Activated CD8-positive, alpha-beta T cell treated with anti-CD3 and anti-CD28 coated beads, Interleukin-2, amount 10 ng/mL, durations not matched to agents 7 days and 5 days (primary cell): Measurements from ENCODE around the gene DOCK4. TPM values are rescaled to one million over a fixed set of nuclear protein-coding genes. Genes with fewer than 3 reads are reported as not detected.
A peak's percentile ranks its signal among the peaks of the same experiment; 100 is the strongest.

Experiments used
- ATAC-seq: fragments of 150-1000 bp; cut with Tn5 transposase; one replicate; pipeline ENCODE4 v1.10.0; 2021; ENCODE audit warnings: moderate library complexity
- CTCF ChIA-PET: fragments of 350-600 bp; sonication (Branson Sonifier 250); formaldehyde crosslinking; loops from one replicate; lab custom pipeline; 2021; ENCODE audit warnings: antibody characterized with exemption; lab: Charles Lee
- POLR2A ChIA-PET: fragments of 350-600 bp; sonication (Branson Sonifier 250); formaldehyde crosslinking; loops from one replicate; lab custom pipeline; 2021; ENCODE audit warnings: antibody characterized with exemption; lab: Charles Lee
- DNase-seq: peaks from one replicate; pipeline ENCODE4 v3.0.0-alpha.2; 2020
- H3K27ac Mint-ChIP-seq: one replicate; pipeline ENCODE4 v1.8.0; 2021; ENCODE audit warnings: mild to moderate bottlenecking, mixed read lengths
- H3K27me3 Mint-ChIP-seq: one replicate; pipeline ENCODE4 v1.8.0; 2021; ENCODE audit warnings: low read depth, mixed read lengths
- H3K36me3 Mint-ChIP-seq: one replicate; pipeline ENCODE4 v1.8.0; 2021; ENCODE audit warnings: low read depth, mixed read lengths
- H3K4me1 Mint-ChIP-seq: one replicate; pipeline ENCODE4 v1.8.0; 2021; ENCODE audit warnings: low read depth, mixed read lengths
- H3K4me3 Mint-ChIP-seq: one replicate; pipeline ENCODE4 v1.8.0; 2021; ENCODE audit warnings: mild to moderate bottlenecking, mixed read lengths
- H3K9me3 Mint-ChIP-seq: one replicate; pipeline ENCODE4 v1.8.0; 2022; ENCODE audit warnings: mixed read lengths; ENCODE audit not compliant: insufficient read depth
- total RNA-seq, 2 experiments: library from RNA; stranded (reverse); gene quantifications; one replicate each; pipeline ENCODE4 v1.2.3, GENCODE V29; 2021

Gene DOCK4
- total RNA-seq, 2 experiments from 2014 or later = 0.10 to 0.18 TPM

DNA sequence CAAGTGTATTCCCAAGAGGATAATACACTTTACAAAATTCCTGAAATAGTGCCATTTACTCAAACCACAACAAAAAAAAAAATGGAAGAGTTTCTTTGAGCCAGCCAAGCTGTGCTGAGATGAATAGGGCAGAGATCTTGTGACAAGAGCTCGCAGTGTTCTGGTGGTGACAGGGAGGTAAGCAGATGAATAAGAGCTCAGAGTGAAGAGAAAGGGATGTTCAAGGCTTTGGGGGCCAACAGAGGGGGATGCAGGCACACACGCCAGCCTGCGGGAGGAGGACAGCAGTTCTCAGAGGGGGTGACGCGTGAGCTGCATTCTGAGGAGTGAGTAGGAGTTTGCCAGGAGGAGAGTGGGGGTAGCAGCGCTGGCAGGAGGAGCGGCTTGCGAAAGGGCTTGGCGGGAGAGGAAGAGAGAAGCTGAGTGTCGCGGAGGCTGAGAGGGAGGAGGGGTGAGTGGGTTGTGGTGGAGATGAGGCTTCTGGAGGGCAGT lies 449.5 kb downstream of the DOCK4 start:
- ATAC-seq = no peak
- Mint-ChIP-seq H3K9me3 (no peaks in the 10 kb centered on the region), H3K4me3 (no peak overlapping the region), H3K4me1 (no peaks in the 10 kb centered on the region), H3K27me3 (peaks cover 2% of the 10 kb centered on the region), H3K27ac (no peak overlapping the region), H3K36me3 (no peaks in the 10 kb centered on the region)
- CTCF ChIA-PET = interaction anchor here (1.5 kb wide), 1 partner anchor 740 kb away, joined by 3 read pairs; no protein-coding TSS in a partner anchor
- POLR2A ChIA-PET = no interaction called here
- DNase-seq = no peak

DNA sequence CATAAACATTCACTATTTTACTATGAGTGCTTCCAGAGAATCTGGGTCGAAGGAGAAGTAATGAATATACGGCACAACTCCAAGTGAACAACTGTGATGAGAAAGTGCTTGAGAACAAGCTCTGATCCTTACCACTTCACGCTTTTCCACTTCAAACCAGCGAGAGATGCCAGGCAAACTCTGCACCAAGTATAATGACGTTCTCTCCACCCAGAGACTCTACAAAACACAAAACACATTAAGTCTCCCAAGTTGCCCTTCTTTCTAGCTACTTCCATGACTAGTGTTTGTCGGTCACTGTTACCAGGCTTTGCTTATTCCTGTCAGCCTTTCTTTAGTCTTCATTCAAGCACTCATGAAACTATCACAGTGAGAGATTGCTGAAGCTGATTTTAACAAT lies 450.8 kb downstream of the DOCK4 start:
- ChIA-PET CTCF (interaction anchor here (1.9 kb wide), 1 partner anchor 100 kb away, joined by 8 read pairs; no protein-coding TSS in a partner anchor), POLR2A (no interaction called here)
- DNase-seq (no peak), ATAC-seq (no peak)
- H3K27ac Mint-ChIP-seq = no peak overlapping the region
- H3K9me3 Mint-ChIP-seq = no peaks in the 10 kb centered on the region
- H3K27me3 Mint-ChIP-seq = peaks cover 2% of the 10 kb centered on the region
- H3K4me3 Mint-ChIP-seq = no peak overlapping the region
- H3K4me1 Mint-ChIP-seq = no peaks in the 10 kb centered on the region
- H3K36me3 Mint-ChIP-seq = no peaks in the 10 kb centered on the region

DNA sequence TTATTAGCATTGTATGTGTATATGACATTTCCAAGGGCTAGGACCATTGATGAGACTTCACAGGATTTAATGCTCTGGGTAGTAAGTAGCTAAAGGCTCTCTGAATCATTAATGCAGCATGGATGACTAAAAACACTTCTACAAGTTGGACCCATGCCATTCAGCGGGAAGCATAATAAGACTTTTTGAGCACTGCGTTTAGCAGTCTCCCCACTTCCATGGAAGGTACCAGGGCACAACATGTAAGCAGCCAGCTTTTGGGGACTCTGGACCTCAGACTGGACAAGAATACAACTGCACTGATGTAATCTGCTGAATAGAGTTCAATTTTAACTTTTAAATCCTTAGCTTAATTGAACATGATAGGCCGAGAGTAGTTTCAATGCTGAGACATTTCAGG lies 452.2 kb downstream of the DOCK4 start:
- Mint-ChIP-seq H3K4me3 (no peak overlapping the region), H3K27me3 (peaks cover 2% of the 10 kb centered on the region), H3K4me1 (no peaks in the 10 kb centered on the region), H3K36me3 (no peaks in the 10 kb centered on the region), H3K27ac (no peak overlapping the region), H3K9me3 (no peaks in the 10 kb centered on the region)
- DNase-seq = no peak
- ChIA-PET POLR2A (no interaction called here), CTCF (interaction anchor here (0.9 to 2.8 kb wide), 6 partner anchors 9 to 743 kb away, joined by 3 to 12 read pairs (median 8); no protein-coding TSS in a partner anchor)
- no peak for ATAC-seq

DNA sequence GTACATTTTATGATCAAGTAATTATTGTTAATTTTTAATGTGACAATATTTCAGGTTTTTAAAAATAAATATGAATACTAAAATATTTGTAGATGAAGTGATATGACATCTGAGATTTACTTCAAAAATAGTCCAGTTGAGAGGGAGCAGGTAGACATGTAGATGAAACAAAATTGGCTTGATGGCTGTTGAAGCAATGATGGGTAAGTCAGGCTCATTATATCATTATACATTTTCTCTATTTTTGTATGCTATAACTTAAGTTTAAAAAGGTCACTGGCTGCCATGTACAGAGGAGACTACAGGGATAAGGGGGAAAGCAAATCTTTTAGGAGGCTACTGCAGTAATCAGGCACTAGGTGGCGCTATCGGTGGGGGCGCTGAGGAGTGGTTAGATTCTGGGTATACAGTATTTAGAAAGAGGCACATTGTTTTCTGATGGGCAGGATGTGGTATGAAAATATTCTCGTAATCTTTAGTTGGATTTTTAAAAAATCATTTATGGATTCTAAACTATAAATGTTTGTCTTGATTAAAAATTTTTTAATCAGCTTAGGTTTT lies 454.1 kb downstream of the DOCK4 start:
- peak; percentile 74 for DNase-seq
- H3K4me1 Mint-ChIP-seq = no peaks in the 10 kb centered on the region
- no peak overlapping the region for H3K4me3 Mint-ChIP-seq
- H3K27ac Mint-ChIP-seq = no peak overlapping the region
- ChIA-PET CTCF (interaction anchor here (0.7 to 2.8 kb wide), 6 partner anchors 8 to 745 kb away, joined by 3 to 12 read pairs (median 6); no protein-coding TSS in a partner anchor), POLR2A (no interaction called here)
- H3K36me3 Mint-ChIP-seq = no peaks in the 10 kb centered on the region
- no peaks in the 10 kb centered on the region for H3K9me3 Mint-ChIP-seq
- ATAC-seq = peak; percentile 57
- H3K27me3 Mint-ChIP-seq = peaks cover 3% of the 10 kb centered on the region

DNA sequence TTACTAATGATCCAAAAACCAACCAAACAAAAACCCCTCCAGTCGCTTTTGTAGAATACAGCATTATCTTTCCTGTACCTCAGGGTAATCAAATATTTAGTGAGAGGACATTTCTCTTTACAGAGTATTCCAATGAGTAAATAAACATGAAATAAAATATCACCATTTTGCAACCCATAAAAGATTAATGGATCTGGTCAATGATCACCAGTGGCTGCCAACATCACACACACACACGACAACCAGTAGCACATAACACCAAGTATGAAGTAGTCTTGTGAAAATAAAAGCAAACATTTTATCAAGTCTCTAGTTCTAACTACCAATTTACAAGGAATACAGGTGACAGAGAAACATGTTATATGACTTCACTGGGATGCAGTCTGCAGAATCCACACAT lies 455.3 kb downstream of the DOCK4 start:
- Mint-ChIP-seq H3K27ac (no peak overlapping the region), H3K4me1 (no peaks in the 10 kb centered on the region), H3K36me3 (no peaks in the 10 kb centered on the region), H3K4me3 (no peak overlapping the region), H3K9me3 (no peaks in the 10 kb centered on the region), H3K27me3 (peaks cover 3% of the 10 kb centered on the region)
- DNase-seq (no peak), ATAC-seq (no peak)
- CTCF ChIA-PET = no interaction called here
- POLR2A ChIA-PET = no interaction called here

DNA sequence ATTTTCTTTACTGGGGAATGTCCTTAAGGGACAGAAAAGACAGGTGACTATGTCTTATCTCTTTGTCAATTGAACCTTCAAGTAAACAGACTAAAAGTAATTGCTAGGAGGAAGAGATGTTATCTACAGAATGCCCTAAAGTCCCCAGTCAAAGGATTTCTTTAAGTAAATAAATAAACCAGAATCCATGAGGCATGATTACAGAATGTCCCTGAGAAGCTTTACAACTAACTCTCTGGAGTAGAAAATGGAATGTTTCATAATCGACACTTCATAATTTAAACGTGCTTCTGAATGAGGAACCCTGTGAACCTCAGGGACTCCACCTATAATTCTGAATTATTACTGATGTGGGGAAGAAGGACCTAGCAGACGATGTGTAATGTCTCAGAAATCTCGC lies 456.0 kb downstream of the DOCK4 start:
- no peaks in the 10 kb centered on the region for H3K9me3 Mint-ChIP-seq
- H3K27me3 Mint-ChIP-seq = peaks cover 3% of the 10 kb centered on the region
- no peak overlapping the region for H3K4me3 Mint-ChIP-seq
- POLR2A ChIA-PET = no interaction called here
- CTCF ChIA-PET = no interaction called here
- H3K4me1 Mint-ChIP-seq = no peaks in the 10 kb centered on the region
- no peaks in the 10 kb centered on the region for H3K36me3 Mint-ChIP-seq
- ATAC-seq (no peak), DNase-seq (no peak)
- no peak overlapping the region for H3K27ac Mint-ChIP-seq

DNA sequence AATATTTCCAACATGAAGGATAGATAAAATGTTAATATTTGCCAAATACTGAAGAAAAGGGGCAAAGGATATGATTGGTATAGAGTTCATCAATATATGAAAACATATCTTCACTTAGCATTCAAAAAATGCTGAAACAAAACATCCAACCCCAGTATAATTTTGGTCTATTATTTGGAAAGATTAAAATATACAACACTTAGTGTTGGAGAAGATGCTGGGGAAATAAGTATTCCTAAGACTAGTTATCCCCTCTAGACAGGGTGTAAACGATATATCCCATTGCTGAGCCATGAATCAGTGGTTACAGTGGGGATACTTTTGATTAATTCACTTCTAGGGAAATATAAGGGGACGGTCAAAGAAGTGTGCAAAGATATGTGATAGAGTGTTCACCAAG lies 456.6 kb downstream of the DOCK4 start:
- no peak for ATAC-seq
- no peaks in the 10 kb centered on the region for H3K4me1 Mint-ChIP-seq
- no peak for DNase-seq
- CTCF ChIA-PET = no interaction called here
- POLR2A ChIA-PET = no interaction called here
- no peaks in the 10 kb centered on the region for H3K9me3 Mint-ChIP-seq
- H3K36me3 Mint-ChIP-seq = no peaks in the 10 kb centered on the region
- no peak overlapping the region for H3K4me3 Mint-ChIP-seq
- peaks cover 3% of the 10 kb centered on the region for H3K27me3 Mint-ChIP-seq
- no peak overlapping the region for H3K27ac Mint-ChIP-seq

DNA sequence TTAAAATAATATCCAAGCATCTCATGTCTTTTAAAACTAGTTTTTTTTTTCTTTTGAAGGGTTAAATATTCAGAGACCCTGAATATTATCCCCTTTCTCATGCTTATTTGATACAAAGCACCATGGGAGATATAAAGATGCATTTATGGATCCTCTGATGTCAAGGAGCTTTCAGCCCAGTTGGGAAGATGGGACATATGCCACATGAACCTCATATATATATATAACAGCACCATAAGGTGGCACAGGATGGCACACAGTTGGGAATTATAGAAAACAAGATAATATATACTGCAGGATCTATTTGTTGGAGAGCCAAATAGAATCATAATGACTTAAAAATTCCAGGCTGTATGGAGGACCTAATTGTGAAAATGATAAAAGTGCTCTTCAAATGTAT lies 458.5 kb downstream of the DOCK4 start:
- Mint-ChIP-seq H3K27ac (no peak overlapping the region), H3K9me3 (no peaks in the 10 kb centered on the region), H3K27me3 (peaks cover 3% of the 10 kb centered on the region), H3K4me3 (no peak overlapping the region), H3K36me3 (no peaks in the 10 kb centered on the region), H3K4me1 (no peaks in the 10 kb centered on the region)
- ATAC-seq = no peak
- DNase-seq = no peak
- POLR2A ChIA-PET = no interaction called here
- CTCF ChIA-PET = no interaction called here

DNA sequence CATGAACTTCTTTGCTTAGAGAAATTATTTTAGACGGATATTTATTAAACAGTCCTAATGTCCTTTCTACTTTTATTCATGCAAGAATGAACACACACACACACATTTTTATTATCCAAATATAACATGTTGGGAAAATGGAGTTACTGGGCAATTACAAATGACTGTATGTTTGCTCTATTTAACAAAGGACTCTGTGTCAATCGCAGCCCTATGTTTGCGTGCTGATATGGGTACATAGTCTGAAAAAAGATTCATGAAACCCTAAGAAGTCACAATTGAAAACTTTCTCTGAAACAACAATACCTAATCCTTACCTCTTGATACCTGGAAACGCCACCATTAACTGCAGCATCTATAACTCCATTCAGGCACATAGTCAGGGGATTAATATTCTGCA lies 459.2 kb downstream of the DOCK4 start:
- Mint-ChIP-seq H3K9me3 (no peaks in the 10 kb centered on the region), H3K4me3 (no peak overlapping the region), H3K27ac (no peak overlapping the region), H3K27me3 (peaks cover 3% of the 10 kb centered on the region), H3K36me3 (no peaks in the 10 kb centered on the region), H3K4me1 (no peaks in the 10 kb centered on the region)
- no peak for DNase-seq
- no peak for ATAC-seq
- ChIA-PET CTCF (no interaction called here), POLR2A (no interaction called here)

DNA sequence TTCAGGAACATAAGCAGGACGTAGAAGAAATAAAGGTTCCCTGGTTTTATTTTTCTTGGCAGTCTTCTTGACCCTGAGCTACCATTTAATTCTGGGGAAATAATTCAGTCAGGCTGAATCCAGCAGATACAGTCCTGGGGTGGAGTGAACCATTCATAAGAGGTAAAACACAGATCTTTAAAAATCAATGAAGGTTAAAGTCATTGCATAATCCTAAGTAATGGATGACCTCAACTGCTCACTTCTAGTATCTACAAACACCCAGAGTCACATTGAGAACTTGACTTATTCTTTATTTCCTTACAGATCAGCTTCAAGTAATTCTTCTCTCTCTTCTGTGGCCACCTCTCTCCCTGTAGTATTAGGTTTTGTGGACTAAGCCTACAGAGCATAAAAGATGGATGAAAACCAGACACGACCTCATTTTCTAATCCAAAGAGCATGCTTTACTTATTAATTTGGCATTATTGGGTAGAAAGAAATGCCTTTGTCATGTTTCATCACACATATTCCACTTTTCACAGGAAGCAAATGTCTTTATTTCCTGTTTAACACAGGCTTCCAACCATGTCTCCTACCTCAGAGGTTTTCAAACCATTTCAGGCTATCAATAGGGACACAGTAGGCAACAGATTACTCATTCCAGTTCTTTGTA lies 461.6 kb downstream of the DOCK4 start:
- peaks cover 3% of the 10 kb centered on the region for H3K27me3 Mint-ChIP-seq
- H3K36me3 Mint-ChIP-seq = no peaks in the 10 kb centered on the region
- H3K9me3 Mint-ChIP-seq = no peaks in the 10 kb centered on the region
- no peak overlapping the region for H3K27ac Mint-ChIP-seq
- no peak for ATAC-seq
- no peak for DNase-seq
- POLR2A ChIA-PET = interaction anchor here (0.6 kb wide), 1 partner anchor 1460 kb away, joined by 3 read pairs; no protein-coding TSS in a partner anchor
- CTCF ChIA-PET = interaction anchor here (1.9 kb wide), 1 partner anchor 8 kb away, joined by 5 read pairs; no protein-coding TSS in a partner anchor
- no peaks in the 10 kb centered on the region for H3K4me1 Mint-ChIP-seq
- H3K4me3 Mint-ChIP-seq = no peak overlapping the region

DNA sequence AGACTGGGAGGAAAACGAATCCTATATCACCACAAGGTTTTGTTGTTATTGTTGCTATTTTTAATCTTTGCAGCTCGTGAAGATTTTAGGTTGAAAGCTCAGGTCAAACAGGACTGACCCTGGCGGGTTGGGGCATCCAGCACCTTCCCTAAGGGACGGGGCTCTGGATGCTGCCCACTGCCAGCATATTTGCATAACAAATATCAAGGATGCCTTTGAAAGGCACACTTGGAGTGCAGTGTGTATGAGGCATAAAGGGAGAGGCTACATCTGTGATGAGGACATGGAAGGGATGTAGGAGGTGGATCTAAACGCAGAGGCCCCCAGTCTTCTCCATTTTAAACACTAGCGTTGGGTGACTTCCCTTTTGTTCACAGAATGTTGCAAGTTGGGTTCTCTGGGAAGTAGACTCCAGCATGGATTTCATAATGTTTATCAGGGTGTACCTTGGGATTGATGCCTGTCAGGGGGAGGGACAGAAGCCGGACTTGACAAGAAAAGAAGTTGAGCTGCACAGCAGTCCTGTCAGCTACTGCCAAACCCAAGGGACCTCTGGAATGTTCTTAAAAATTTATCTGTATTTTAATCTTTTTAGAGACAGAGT lies 462.9 kb downstream of the DOCK4 start:
- H3K4me1 Mint-ChIP-seq = no peaks in the 10 kb centered on the region
- CTCF ChIA-PET = interaction anchor here (1.9 kb wide), 1 partner anchor 10 kb away, joined by 5 read pairs; no protein-coding TSS in a partner anchor
- no peak overlapping the region for H3K4me3 Mint-ChIP-seq
- no peaks in the 10 kb centered on the region for H3K9me3 Mint-ChIP-seq
- H3K36me3 Mint-ChIP-seq = no peaks in the 10 kb centered on the region
- ATAC-seq = no peak
- DNase-seq = no peak
- no peak overlapping the region for H3K27ac Mint-ChIP-seq
- H3K27me3 Mint-ChIP-seq = peaks cover 3% of the 10 kb centered on the region
- POLR2A ChIA-PET = no interaction called here

DNA sequence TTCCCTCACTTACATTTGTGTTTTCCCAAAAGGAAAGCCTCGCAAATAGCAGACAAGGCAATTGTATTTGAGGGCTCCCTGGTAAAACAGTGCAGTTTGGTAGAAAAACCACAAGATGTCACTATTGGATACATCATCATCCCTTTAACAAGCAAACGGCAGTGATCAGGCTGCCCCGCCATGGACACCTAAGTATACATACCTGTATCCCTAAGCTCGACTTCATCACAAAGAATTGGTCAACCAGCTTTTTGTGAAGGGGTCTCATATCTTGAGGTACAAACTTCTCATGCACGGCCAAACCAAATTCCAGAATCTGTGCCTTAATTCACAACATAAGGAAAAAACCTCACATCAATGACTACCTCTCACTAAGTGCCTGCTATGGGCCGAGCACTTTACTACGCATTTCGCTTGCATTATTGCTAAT lies 464.4 kb downstream of the DOCK4 start:
- H3K4me1 Mint-ChIP-seq = no peaks in the 10 kb centered on the region
- CTCF ChIA-PET = interaction anchor here (0.9 to 1.6 kb wide), 7 partner anchors 12 to 756 kb away, joined by 3 to 7 read pairs (median 3); no protein-coding TSS in a partner anchor

More for the DNA sequence above, 464.4 kb downstream of the DOCK4 start:
- Mint-ChIP-seq H3K9me3 (no peaks in the 10 kb centered on the region), H3K4me3 (no peak overlapping the region), H3K27me3 (no peaks in the 10 kb centered on the region), H3K27ac (no peak overlapping the region), H3K36me3 (no peaks in the 10 kb centered on the region)
- POLR2A ChIA-PET = no interaction called here
- DNase-seq = peak; percentile 46
- ATAC-seq = no peak
